AG09309 (cell line): Measurements from ENCODE around the gene RPH3AL.
A peak's percentile ranks its signal among the peaks of the same experiment; 100 is the strongest.

Experiments used
- DNase-seq: peaks from one replicate; pipeline ENCODE4 v3.0.0-alpha.2; 2010; ENCODE audit warnings: low read depth
- H3K4me3 ChIP-seq: 2 replicates; pipeline ENCODE4 v1.5.1; 2011; ENCODE audit warnings: mild to moderate bottlenecking, low read depth, low read length, moderate library complexity; ENCODE audit not compliant: control insufficient read depth
- CTCF ChIP-seq: IDR thresholded peaks from 2 replicates; pipeline ENCODE4 v1.5.1; 2011; ENCODE audit warnings: mild to moderate bottlenecking, low read depth, low read length, inconsistent platforms; ENCODE audit not compliant: insufficient read depth, control insufficient read depth; ENCODE audit errors: missing control alignments

RPH3AL gene

GRCh38 chr17:336110-337021 lies 16.2 kb downstream of the RPH3AL start:
- DNase-seq: no peak
- no peak overlapping the region for H3K4me3 ChIP-seq

GRCh38 chr17:335691-336090 lies 16.9 kb downstream of the RPH3AL start:
- no peak overlapping the region for H3K4me3 ChIP-seq
- DNase-seq: no peak
- TF ChIP-seq CTCF: no peak

More at GRCh38 chr17:336110-337021, 16.2 kb downstream of the RPH3AL start:
- TF ChIP-seq CTCF: no peak

GRCh38 chr17:334974-335481 lies 17.6 kb downstream of the RPH3AL start:
- H3K4me3 ChIP-seq: no peak overlapping the region

GRCh38 chr17:333626-334396 lies 18.8 kb downstream of the RPH3AL start:
- no peak for TF ChIP-seq CTCF

More at GRCh38 chr17:334974-335481, 17.6 kb downstream of the RPH3AL start:
- TF ChIP-seq CTCF: no peak
- DNase-seq: no peak

GRCh38 chr17:332558-333322 lies 19.9 kb downstream of the RPH3AL start:
- peak; percentile 18 for DNase-seq
- no peak overlapping the region for H3K4me3 ChIP-seq
- no peak for TF ChIP-seq CTCF

More at GRCh38 chr17:333626-334396, 18.8 kb downstream of the RPH3AL start:
- H3K4me3 ChIP-seq: no peak overlapping the region
- DNase-seq: no peak

GRCh38 chr17:332023-332422 lies 20.6 kb downstream of the RPH3AL start:
- no peak for TF ChIP-seq CTCF
- no peak overlapping the region for H3K4me3 ChIP-seq
- DNase-seq: no peak
